Right cardiac atrium (tissue), 5 donors: ENCODE measurements around the gene HSD17B1. TPM values are rescaled to one million over a fixed set of nuclear protein-coding genes. Genes with fewer than 3 reads are reported as not detected.

Experiments
- ATAC-seq, 2 donors: fragments of 200-7000 bp; cut with Tn5 transposase; one replicate each; pipeline versions ENCODE4 v1.8.0 to v1.9.1; 2020; ENCODE audit warnings: moderate library complexity in 2 of 2, mild to moderate bottlenecking in 1 of 2
- DNase-seq, 3 donors: peaks; one replicate each; pipeline ENCODE4 v3.0.0-alpha.2; 2020
- H3K27ac ChIP-seq: one replicate; pipeline ENCODE4 v1.5.1; 2013; ENCODE audit warnings: mild to moderate bottlenecking, low read length, control low read depth, moderate library complexity
- H3K27me3 ChIP-seq: one replicate; pipeline ENCODE4 v1.6.1; 2013; ENCODE audit not compliant: control insufficient read depth, insufficient read depth
- H3K4me1 ChIP-seq: one replicate; pipeline ENCODE4 v1.6.1; 2013; ENCODE audit warnings: low read length; ENCODE audit not compliant: control insufficient read depth, insufficient read depth
- H3K4me3 ChIP-seq: one replicate; pipeline ENCODE4 v1.5.1; 2013; ENCODE audit warnings: low read length, control low read depth
- H3K9me3 ChIP-seq: one replicate; pipeline ENCODE4 v1.6.1; 2013; ENCODE audit warnings: low read length; ENCODE audit not compliant: control insufficient read depth
- WGBS: extraction: QIAGEN DNeasy Blood & Tissue Kit; methylation state at CpG from one replicate; pipeline ENCODE4 v1.1.7; 2013; 5-methylcytosine and 5-hydroxymethylcytosine counted together
- intact Hi-C, 4 donors: fragments of 100-400 bp; cut with DNase I; formaldehyde crosslinking; loops; one replicate each; pipeline versions ENCODE4 v1.11.0 to v1.14.0; 2022 to 2023
- microRNA-seq, 2 donors: library from miRNA; unstranded; fragments of <30 nt; microRNA quantifications; one replicate each; pipeline ENCODE4 v1.2.0, GENCODE V29; 2020 to 2021
- polyA plus RNA-seq: library from polyadenylated mRNA; stranded (reverse); fragments of 200-250 nt; gene quantifications from one replicate; pipeline ENCODE4 v1.2.3, GENCODE V29; 2013
- total RNA-seq, 4 donors: library from RNA; stranded (reverse); fragmentation: NEBNext Ultra II Directional; extraction: Animal tissue kit (Norgen Biotek cat#: 25700); gene quantifications; one replicate each; pipeline ENCODE4 v1.2.1, GENCODE V29; 2021
- donor health status: healthy with polysubstance abuse.
- donor health status: DM: no; HTN: yes; CAD: no.
- donor health status: DM: no; HTN: no; CAD: no.
- donor health status: DM: no; HTN: yes; CAD: no; lungs with severe emphysema.
- donor health status: DM: yes; HTN: yes; CAD: no.

The HSD17B1 gene
- total and polyA plus RNA-seq, 5 donors: 1.2 to 2.5 (median 1.5) TPM

GRCh38 chr17:42584880-42585279 is 32.2 kb downstream of the HSD17B1 start:
- no peak for DNase-seq
- intact Hi-C loops: loop anchor here in 1 of 4 donors (5.0 to 10.0 kb wide), 2 partner anchors 117 to 180 kb away; partner anchors contain the start of gene RAMP2
- no peaks in the 10 kb centered on the region for H3K27me3 ChIP-seq
- no peak overlapping the region for H3K27ac ChIP-seq
- 76% methylated on average over 9 of the region's 9 CpGs for WGBS
- no peak overlapping the region for H3K4me3 ChIP-seq
- no peaks in the 10 kb centered on the region for H3K4me1 ChIP-seq
- no peaks in the 10 kb centered on the region for H3K9me3 ChIP-seq
- no peak for ATAC-seq

- H3K27ac ChIP-seq: peak overlapping the region; percentile 38
- intact Hi-C loops: loop anchor here in 1 of 4 donors (5.0 to 10.0 kb wide), 2 partner anchors 117 to 179 kb away; partner anchors contain the start of gene RAMP2
- H3K9me3 ChIP-seq: no peaks in the 10 kb centered on the region
- H3K27me3 ChIP-seq: no peaks in the 10 kb centered on the region
- WGBS: 33% methylated on average over 1 of the region's 1 CpG
- ATAC-seq (peak in 1 of 2 donors; percentile 52), DNase-seq (no peak)
- H3K4me1 ChIP-seq: no peaks in the 10 kb centered on the region
- H3K4me3 ChIP-seq: no peak overlapping the region
These were observed 32.6 kb downstream of the HSD17B1 start for GRCh38 chr17:42585353-42585752.

- no peak for ATAC-seq
- Histone ChIP-seq H3K27me3 (no peaks in the 10 kb centered on the region), H3K27ac (no peak overlapping the region), H3K9me3 (no peaks in the 10 kb centered on the region), H3K4me3 (no peak overlapping the region), H3K4me1 (no peaks in the 10 kb centered on the region)
- intact Hi-C loops: loop anchor here in 1 of 4 donors (5.0 to 10.0 kb wide), 2 partner anchors 116 to 178 kb away; partner anchors contain the start of gene RAMP2
- WGBS: 78% methylated on average over 7 of the region's 7 CpGs
- DNase-seq: no peak
These were observed 33.9 kb downstream of the HSD17B1 start for GRCh38 chr17:42586514-42587230.

- Histone ChIP-seq H3K4me1 (no peaks in the 10 kb centered on the region), H3K27ac (no peak overlapping the region), H3K9me3 (no peaks in the 10 kb centered on the region), H3K27me3 (no peaks in the 10 kb centered on the region), H3K4me3 (no peak overlapping the region)
- DNase-seq (no peak), ATAC-seq (no peak)
- 89% methylated on average over 2 of the region's 2 CpGs for WGBS
- intact Hi-C loops: no loop called here
These were observed 38.2 kb downstream of the HSD17B1 start for GRCh38 chr17:42590886-42591285.

GRCh38 chr17:42591411-42591810 is 38.7 kb downstream of the HSD17B1 start:
- no peak for ATAC-seq
- WGBS: 94% methylated on average over 9 of the region's 9 CpGs

GRCh38 chr17:42596386-42596785 is 43.7 kb downstream of the HSD17B1 start:
- 78% methylated on average over 3 of the region's 3 CpGs for WGBS
- no peaks in the 10 kb centered on the region for H3K4me1 ChIP-seq
- no peak overlapping the region for H3K27ac ChIP-seq
- intact Hi-C loops: no loop called here
- H3K27me3 ChIP-seq: no peaks in the 10 kb centered on the region
- no peak for ATAC-seq
- no peaks in the 10 kb centered on the region for H3K9me3 ChIP-seq
- no peak for DNase-seq
- H3K4me3 ChIP-seq: no peak overlapping the region

More at GRCh38 chr17:42591411-42591810, 38.7 kb downstream of the HSD17B1 start:
- intact Hi-C loops: no loop called here
- DNase-seq: no peak
- H3K4me3 ChIP-seq: no peak overlapping the region
- no peak overlapping the region for H3K27ac ChIP-seq
- H3K4me1 ChIP-seq: no peaks in the 10 kb centered on the region
- no peaks in the 10 kb centered on the region for H3K9me3 ChIP-seq
- no peaks in the 10 kb centered on the region for H3K27me3 ChIP-seq

GRCh38 chr17:42598905-42599304 is 46.2 kb downstream of the HSD17B1 start:
- no peaks in the 10 kb centered on the region for H3K9me3 ChIP-seq
- H3K27me3 ChIP-seq: no peaks in the 10 kb centered on the region
- H3K4me1 ChIP-seq: no peaks in the 10 kb centered on the region
- no peak for DNase-seq
- ATAC-seq: peak in 1 of 2 donors; percentile 40
- 31% methylated on average over 2 of the region's 2 CpGs for WGBS
- H3K27ac ChIP-seq: no peak overlapping the region
- no peak overlapping the region for H3K4me3 ChIP-seq
- intact Hi-C loops: no loop called here

GRCh38 chr17:42603318-42603717 is 50.6 kb downstream of the HSD17B1 start:
- H3K27me3 ChIP-seq: no peaks in the 10 kb centered on the region
- H3K4me3 ChIP-seq: no peak overlapping the region
- H3K4me1 ChIP-seq: peaks cover 2% of the 10 kb centered on the region
- DNase-seq: no peak
- H3K27ac ChIP-seq: no peak overlapping the region
- 90% methylated on average over 7 of the region's 7 CpGs for WGBS
- intact Hi-C loops: loop anchor here in 2 of 4 donors (10.0 kb wide), 2 partner anchors 71 to 81 kb away; partner anchors contain the start of genes CCR10 (in 1 of the 2), CNTNAP1 (in 1 of the 2) and PLEKHH3 (in 1 of the 2)
- ATAC-seq: no peak
- H3K9me3 ChIP-seq: no peaks in the 10 kb centered on the region

Small RNA genes within 50 kb of the gene (microRNA-seq; reads per million reads assigned to microRNA genes)
- gene MIR5010: 0.54 to 5.0 reads per million in 2 donors

Other genes starting within 250 kb of the HSD17B1 start
- 100 to 1,000 TPM; 100 to 192 (median 105) TPM for gene STAT3, start 164.5 kb upstream of the HSD17B1 start, total RNA-seq
- gene STAT3, start 164.5 kb upstream of the HSD17B1 start, polyA plus RNA-seq: 46.9 TPM
- gene CAVIN1, start 129.7 kb upstream of the HSD17B1 start, total RNA-seq: 100 to 1,000 TPM; 173 to 256 (median 203) TPM
- 153 TPM for gene CAVIN1, start 129.7 kb upstream of the HSD17B1 start, polyA plus RNA-seq
- gene ATP6V0A1, start 94.0 kb upstream of the HSD17B1 start, total RNA-seq: 10 to 100 TPM; 42.1 to 57.7 (median 48.8) TPM
- 33.4 TPM for gene ATP6V0A1, start 94.0 kb upstream of the HSD17B1 start, polyA plus RNA-seq
- gene NAGLU, start 16.7 kb upstream of the HSD17B1 start, total RNA-seq: 10 to 100 TPM; 11.3 to 18.8 (median 15.0) TPM
- gene NAGLU, start 16.7 kb upstream of the HSD17B1 start, polyA plus RNA-seq: 13.7 TPM
- 10 to 100 TPM; 32.4 to 45.5 (median 40.0) TPM for gene COASY, start 9.2 kb downstream of the HSD17B1 start, total RNA-seq
- gene COASY, start 9.2 kb downstream of the HSD17B1 start, polyA plus RNA-seq: 30.2 TPM
- gene MLX, start 14.2 kb downstream of the HSD17B1 start, total RNA-seq: 10 to 100 TPM; 46.9 to 63.8 (median 54.2) TPM
- 65.0 TPM for gene MLX, start 14.2 kb downstream of the HSD17B1 start, polyA plus RNA-seq
- gene PSMC3IP, start 24.8 kb downstream of the HSD17B1 start, total RNA-seq: 1 to 10 TPM; 1.4 to 3.3 (median 2.5) TPM
- gene PSMC3IP, start 24.8 kb downstream of the HSD17B1 start, polyA plus RNA-seq: 2.2 TPM
- gene RETREG3, start 56.5 kb downstream of the HSD17B1 start, total RNA-seq: 10 to 100 TPM; 23.9 to 27.0 (median 25.5) TPM
- gene RETREG3, start 56.5 kb downstream of the HSD17B1 start, polyA plus RNA-seq: 13.0 TPM
- 10 to 100 TPM; 34.3 to 60.7 (median 46.0) TPM for gene TUBG1, start 56.8 kb downstream of the HSD17B1 start, total RNA-seq
- gene TUBG1, start 56.8 kb downstream of the HSD17B1 start, polyA plus RNA-seq: 48.9 TPM
- gene TUBG2, start 106.4 kb downstream of the HSD17B1 start, total RNA-seq: 10 to 100 TPM; 11.6 to 21.3 (median 18.4) TPM
- 19.8 TPM for gene TUBG2, start 106.4 kb downstream of the HSD17B1 start, polyA plus RNA-seq
- gene PLEKHH3, start 124.1 kb downstream of the HSD17B1 start, total RNA-seq: 10 to 100 TPM; 14.4 to 30.8 (median 23.9) TPM
- gene PLEKHH3, start 124.1 kb downstream of the HSD17B1 start, polyA plus RNA-seq: 23.0 TPM
- gene CCR10, start 128.9 kb downstream of the HSD17B1 start, total RNA-seq: 1 to 10 TPM; 1.8 to 2.9 (median 2.5) TPM
- gene CCR10, start 128.9 kb downstream of the HSD17B1 start, polyA plus RNA-seq: 2.6 TPM
- 1 to 10 TPM; 4.6 to 9.9 (median 7.1) TPM for gene CNTNAP1, start 129.6 kb downstream of the HSD17B1 start, total RNA-seq
- 4.6 TPM for gene CNTNAP1, start 129.6 kb downstream of the HSD17B1 start, polyA plus RNA-seq
- 10 to 100 TPM; 32.4 to 53.2 (median 43.6) TPM for gene EZH1, start 192.1 kb downstream of the HSD17B1 start, total RNA-seq
- 22.5 TPM for gene EZH1, start 192.1 kb downstream of the HSD17B1 start, polyA plus RNA-seq
- gene RAMP2, start 208.3 kb downstream of the HSD17B1 start, total RNA-seq: 10 to 100 TPM; 29.2 to 45.9 (median 40.9) TPM
- 73.5 TPM for gene RAMP2, start 208.3 kb downstream of the HSD17B1 start, polyA plus RNA-seq
- 10 to 100 TPM; 32.0 to 37.7 (median 33.0) TPM for gene VPS25, start 220.5 kb downstream of the HSD17B1 start, total RNA-seq
- gene VPS25, start 220.5 kb downstream of the HSD17B1 start, polyA plus RNA-seq: 42.7 TPM
- not detected for gene WNK4, start 227.7 kb downstream of the HSD17B1 start, total RNA-seq
- gene WNK4, start 227.7 kb downstream of the HSD17B1 start, polyA plus RNA-seq: 0.05 TPM
- gene COA3, start 245.8 kb downstream of the HSD17B1 start, total RNA-seq: 10 to 100 TPM; 64.4 to 74.4 (median 70.7) TPM
- 142 TPM for gene COA3, start 245.8 kb downstream of the HSD17B1 start, polyA plus RNA-seq
- under 1 TPM in 2 of 4 donors, not detected in 2; 0.20 to 0.53 TPM for gene CNTD1, start 245.9 kb downstream of the HSD17B1 start, total RNA-seq
- gene CNTD1, start 245.9 kb downstream of the HSD17B1 start, polyA plus RNA-seq: 0.59 TPM